GM20000 (cell line): ENCODE measurements around the gene ZBTB8OS.
"Not testable (repeated sequence)": the region's sequence is repeated elsewhere in the genome, so short reads cannot be mapped to it uniquely, and the experiment has no call there.

Source experiments
- DNase-seq: peaks from one replicate; pipeline ENCODE4 v3.0.0; 2012; ENCODE audit warnings: low spot score
- TF ChIP-seq, protein P1 (sequence below): IDR thresholded peaks from 2 replicates; pipeline ENCODE4 v1.5.1; 2012; ENCODE audit warnings: mild to moderate bottlenecking, control low read depth; ENCODE audit errors: extremely low read depth, missing control alignments

ZBTB8OS gene

GRCh38 chr1:32647308-32648134, 2.8 kb downstream of the ZBTB8OS start:
- no peak for DNase-seq
- TF ChIP-seq, protein P1, sequence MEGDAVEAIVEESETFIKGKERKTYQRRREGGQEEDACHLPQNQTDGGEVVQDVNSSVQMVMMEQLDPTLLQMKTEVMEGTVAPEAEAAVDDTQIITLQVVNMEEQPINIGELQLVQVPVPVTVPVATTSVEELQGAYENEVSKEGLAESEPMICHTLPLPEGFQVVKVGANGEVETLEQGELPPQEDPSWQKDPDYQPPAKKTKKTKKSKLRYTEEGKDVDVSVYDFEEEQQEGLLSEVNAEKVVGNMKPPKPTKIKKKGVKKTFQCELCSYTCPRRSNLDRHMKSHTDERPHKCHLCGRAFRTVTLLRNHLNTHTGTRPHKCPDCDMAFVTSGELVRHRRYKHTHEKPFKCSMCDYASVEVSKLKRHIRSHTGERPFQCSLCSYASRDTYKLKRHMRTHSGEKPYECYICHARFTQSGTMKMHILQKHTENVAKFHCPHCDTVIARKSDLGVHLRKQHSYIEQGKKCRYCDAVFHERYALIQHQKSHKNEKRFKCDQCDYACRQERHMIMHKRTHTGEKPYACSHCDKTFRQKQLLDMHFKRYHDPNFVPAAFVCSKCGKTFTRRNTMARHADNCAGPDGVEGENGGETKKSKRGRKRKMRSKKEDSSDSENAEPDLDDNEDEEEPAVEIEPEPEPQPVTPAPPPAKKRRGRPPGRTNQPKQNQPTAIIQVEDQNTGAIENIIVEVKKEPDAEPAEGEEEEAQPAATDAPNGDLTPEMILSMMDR: no peak

DNA sequence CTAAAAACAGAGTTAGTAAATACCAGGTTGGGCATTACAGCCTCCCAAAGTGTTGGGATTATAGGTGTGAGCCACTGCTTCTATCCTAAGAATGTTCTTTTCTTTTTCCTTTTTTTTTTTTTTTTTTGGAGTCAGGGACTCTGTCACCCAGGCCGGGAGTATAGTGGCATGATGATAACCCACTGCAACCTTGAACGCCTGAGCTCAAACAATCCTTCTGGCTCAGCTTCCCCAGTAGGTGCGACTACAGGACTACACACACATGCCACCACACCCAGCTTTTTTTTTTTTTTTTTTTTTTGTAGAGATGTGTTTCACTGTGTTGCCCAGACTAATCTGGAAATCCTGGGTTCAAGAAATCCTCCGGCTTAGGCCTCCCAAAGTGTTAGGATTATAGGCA, 5.9 kb downstream of the ZBTB8OS start:
- TF ChIP-seq, protein P1: no peak
- DNase-seq: no peak

GRCh38 chr1:32642292-32642827, 8.0 kb downstream of the ZBTB8OS start:
- not testable (repeated sequence) for DNase-seq

DNA sequence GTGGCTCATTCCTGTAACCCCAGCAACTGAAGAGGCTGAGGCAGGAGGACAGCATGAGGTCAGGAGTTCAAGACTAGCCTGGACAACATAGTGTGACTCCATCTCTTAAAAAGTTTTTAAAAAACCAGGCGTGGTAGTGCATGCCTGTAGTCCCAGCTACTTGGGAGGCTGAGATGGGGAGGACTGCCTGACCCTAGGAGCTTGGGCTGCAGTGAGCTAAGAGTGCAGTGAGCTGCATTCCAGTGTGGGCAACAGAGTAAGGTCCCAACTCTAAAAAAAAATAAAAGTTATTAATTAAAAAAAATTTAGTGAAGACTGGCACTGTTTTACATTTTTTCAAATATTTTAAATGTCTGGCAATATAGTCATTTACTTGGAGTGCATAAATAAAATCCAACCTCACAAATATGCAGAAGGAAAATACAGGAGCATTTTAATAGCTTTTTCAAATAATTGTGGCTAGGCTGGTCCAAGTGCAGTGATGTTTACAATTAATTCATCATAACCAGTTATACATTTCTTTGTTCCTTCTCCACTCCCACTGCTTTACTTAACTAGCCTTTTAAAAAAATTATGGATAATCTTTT, 10.8 kb downstream of the ZBTB8OS start:
- DNase-seq: no peak
- TF ChIP-seq, protein P1: no peak

GRCh38 chr1:32636914-32637645, 13.3 kb downstream of the ZBTB8OS start:
- DNase-seq: no peak
- TF ChIP-seq, protein P1: no peak

DNA sequence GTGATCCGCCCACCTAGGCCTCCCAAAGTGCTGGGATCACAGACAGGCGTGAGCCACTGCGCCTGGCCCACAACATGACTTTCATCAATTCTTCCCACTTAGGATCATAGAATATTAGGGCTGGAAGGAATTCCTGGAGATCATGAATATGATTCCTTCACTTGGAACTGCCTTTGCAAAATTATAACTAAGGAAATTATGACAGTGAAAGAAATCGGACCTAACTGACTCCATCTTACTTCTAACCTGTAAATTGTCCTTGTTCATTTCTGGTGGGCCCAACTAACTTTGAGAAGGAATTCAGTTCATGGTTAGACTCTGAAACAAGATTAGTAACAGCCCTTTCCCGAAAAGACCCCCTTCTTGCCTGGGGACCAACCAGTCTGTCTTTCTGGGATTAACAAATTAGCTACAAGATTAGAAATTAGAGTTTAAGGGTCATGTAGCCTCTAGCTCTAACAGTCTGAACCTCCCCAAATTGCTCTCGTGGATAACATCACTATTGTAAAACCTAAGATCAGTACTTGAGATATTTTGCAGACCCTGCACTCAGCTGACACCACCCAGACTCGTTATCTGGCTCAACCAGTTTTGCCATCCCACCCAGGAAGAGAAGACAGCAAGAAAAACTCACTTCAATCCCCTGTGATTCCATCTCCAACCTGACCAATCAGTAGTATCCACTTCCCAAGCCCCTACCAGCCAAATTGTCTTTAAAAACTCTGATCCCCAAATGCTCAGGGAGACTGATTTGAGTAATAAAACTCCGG, 14.7 kb downstream of the ZBTB8OS start:
- TF ChIP-seq, protein P1: no peak
- DNase-seq: no peak

DNA sequence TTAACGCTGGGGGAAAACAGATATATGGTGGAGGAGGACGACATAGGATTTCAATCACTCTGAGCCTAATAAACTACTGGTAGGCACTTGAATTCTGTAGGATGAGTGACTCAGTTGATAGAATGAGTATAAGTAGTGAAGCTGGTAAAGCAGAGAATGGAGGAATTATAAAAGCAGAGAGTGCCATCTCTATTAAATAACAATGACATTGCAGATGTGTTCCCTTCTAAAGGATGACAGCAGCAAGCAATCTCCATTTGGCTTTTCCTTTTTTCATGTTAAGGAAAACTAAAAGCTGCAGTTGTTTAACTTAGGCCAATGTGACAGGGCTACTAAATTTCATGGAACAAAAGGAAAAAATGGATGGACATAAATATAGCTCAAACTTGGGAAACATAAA, 17.5 kb downstream of the ZBTB8OS start:
- TF ChIP-seq, protein P1: no peak
- no peak for DNase-seq

DNA sequence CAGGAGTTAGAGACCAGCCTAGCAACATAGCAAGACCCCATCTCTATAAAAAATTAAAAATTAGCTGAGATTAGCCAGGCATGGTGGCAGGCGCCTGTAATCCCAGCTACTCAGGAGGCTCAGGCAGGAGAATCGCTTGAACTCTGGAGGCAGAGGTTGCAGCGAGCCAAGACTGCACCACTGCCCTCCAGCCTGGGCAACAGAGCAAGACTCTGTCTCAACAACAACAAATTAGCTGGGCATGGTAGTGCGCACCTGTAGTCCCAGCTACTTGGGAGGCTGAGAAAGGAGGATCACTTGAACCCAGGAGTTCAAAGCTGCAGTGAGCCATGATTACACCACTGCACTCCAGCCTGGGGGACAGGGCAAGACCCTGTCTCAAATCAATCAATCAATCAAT, 20.2 kb downstream of the ZBTB8OS start:
- not testable (repeated sequence) for DNase-seq
